Measurements from ENCODE around the gene C17orf114.

- TF ChIP-seq POLR2A (IDR thresholded peaks at IDR 0.05; ENCODE audit: extremely low read depth, insufficient read length), result no peak
- no peak for TF ChIP-seq CTCF (IDR thresholded peaks at IDR 0.05; ENCODE audit: low read depth, low read length)
Measured at GRCh38 chr17:4839965-4840892, 38.1 kb upstream of the C17orf114 start.

Measured in NB4 (cell line).